Ovary (tissue), 9 donors: Measurements from ENCODE around the gene UQCC2. TPM values are rescaled to one million over a fixed set of nuclear protein-coding genes. Genes with fewer than 3 reads are reported as not detected.

ENCODE experiments used
- DNase-seq, 5 donors: peaks; one replicate each; pipeline ENCODE4 v3.0.0-alpha.2; 2019 to 2020
- H3K27ac ChIP-seq, 2 donors: fragments of 200-600 bp; one replicate each; pipeline versions ENCODE4 v1.5.1 to v1.8.0; 2019 to 2022
- H3K27me3 ChIP-seq: fragments of 200-600 bp; one replicate; pipeline ENCODE4 v1.8.0; 2022
- H3K36me3 ChIP-seq: fragments of 200-600 bp; sonication (generic); one replicate; pipeline ENCODE4 v1.5.1; 2019
- H3K4me1 ChIP-seq: one replicate; pipeline ENCODE4 v1.8.1; 2013; ENCODE audit warnings: mild to moderate bottlenecking, moderate library complexity; ENCODE audit not compliant: insufficient read depth
- H3K4me3 ChIP-seq: fragments of 200-600 bp; sonication (generic); one replicate; pipeline ENCODE4 v1.5.1; 2017
- H3K9me3 ChIP-seq, 2 donors: fragments of 200-600 bp in 1 of 2; sonication (generic) in 1 of 2; one replicate each; pipeline versions ENCODE4 v1.5.1 to v1.8.1; 2013 to 2019; ENCODE audit warnings: mild to moderate bottlenecking in 1 of 2, moderate library complexity in 1 of 2
- EP300 ChIP-seq: sonication (generic); formaldehyde crosslinking; IDR thresholded peaks from one replicate; pipeline ENCODE4 v1.6.1; 2017; ENCODE audit warnings: antibody characterized with exemption
- POLR2A ChIP-seq: fragments of 450-650 bp; IDR thresholded peaks from one replicate; pipeline ENCODE4 v1.6.1; 2017; ENCODE audit warnings: antibody characterized with exemption, mild to moderate bottlenecking, moderate library complexity
- WGBS, 3 donors: extraction: QIAGEN DNeasy Blood & Tissue Kit in 1 of 3; methylation state at CpG; one replicate each; pipeline versions ENCODE4 v1.1.5 to v1.1.7; 2013 to 2017; 5-methylcytosine and 5-hydroxymethylcytosine counted together
- intact Hi-C, 4 donors: fragments of 100-400 bp; cut with DNase I; formaldehyde crosslinking; loops; one replicate each; pipeline versions ENCODE4 v1.11.0 to v1.15.1; 2022 to 2023
- polyA plus RNA-seq, 2 donors: library from polyadenylated mRNA; stranded (reverse); fragments of 200-250 nt in 1 of 2; fragments of 350-450 nt in 1 of 2; fragmentation: Illumina TruSeq in 1 of 2; extraction: RNeasy Lipid Tissue Mini Kit (QIAGEN cat#74804) in 1 of 2; gene quantifications; one replicate each; pipeline ENCODE4 v1.2.3, GENCODE V29; 2013 to 2014
- total RNA-seq, 7 donors: library from RNA; depleted of rRNA in 2 of 7; stranded (reverse); fragments of >200 nt in 2 of 7; fragmentation: NEBNext Ultra II Directional in 3 of 7; extraction: Animal tissue kit (Norgen Biotek cat#: 25700) in 3 of 7; gene quantifications; one replicate each; pipeline versions ENCODE4 v1.1.0 to v1.2.4, GENCODE V29; 2016 to 2023
- TF ChIP-seq, protein P1 (sequence below), 3 donors: fragments of 450-650 bp in 2 of 3; fragments of 200-600 bp in 1 of 3; IDR thresholded peaks; one replicate each; pipeline versions ENCODE4 v1.5.1 to v1.8.0; 2016 to 2022; ENCODE audit warnings: antibody characterized with exemption in 3 of 3, mild to moderate bottlenecking in 1 of 3
- donor health status: DM: no; HTN: no; CAD: no; lungs with moderate emphysema.
- donor health status: DM: no; HTN: no; CAD: no.
- donor health status: Bipolar disorder and iron deficiency.
- donor health status: DM: yes; HTN: yes; CAD: no.
- donor health status: DM: no; HTN: no; CAD: no.
- donor health status: DM: yes; HTN: yes; CAD: no.

UQCC2 gene
- total and polyA plus RNA-seq, 9 donors, result 9.1 to 65.2 (median 38.0) TPM

DNA sequence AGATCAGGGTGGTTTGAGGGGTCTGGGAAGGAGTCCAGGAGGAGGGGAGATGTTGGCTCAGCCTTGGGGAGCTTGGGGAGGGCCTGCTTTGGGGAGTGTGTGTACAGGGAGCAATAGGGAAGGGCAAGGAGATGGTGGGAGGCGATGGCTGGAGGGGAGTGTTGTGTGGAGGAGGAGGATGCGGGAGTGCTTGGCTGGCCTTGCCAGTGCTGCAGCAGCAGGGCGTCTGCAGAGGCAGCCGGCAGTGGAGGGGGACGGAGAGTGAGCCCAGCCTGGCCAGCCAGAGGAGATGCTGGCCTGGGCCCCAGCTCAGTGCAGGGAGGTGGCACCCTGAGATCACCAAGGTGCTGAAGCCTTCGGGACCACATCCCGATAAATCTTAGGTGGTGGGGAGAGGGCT lies 31.3 kb upstream of the UQCC2 start:
- TF ChIP-seq POLR2A (no peak), EP300 (no peak)
- TF ChIP-seq, protein P1, sequence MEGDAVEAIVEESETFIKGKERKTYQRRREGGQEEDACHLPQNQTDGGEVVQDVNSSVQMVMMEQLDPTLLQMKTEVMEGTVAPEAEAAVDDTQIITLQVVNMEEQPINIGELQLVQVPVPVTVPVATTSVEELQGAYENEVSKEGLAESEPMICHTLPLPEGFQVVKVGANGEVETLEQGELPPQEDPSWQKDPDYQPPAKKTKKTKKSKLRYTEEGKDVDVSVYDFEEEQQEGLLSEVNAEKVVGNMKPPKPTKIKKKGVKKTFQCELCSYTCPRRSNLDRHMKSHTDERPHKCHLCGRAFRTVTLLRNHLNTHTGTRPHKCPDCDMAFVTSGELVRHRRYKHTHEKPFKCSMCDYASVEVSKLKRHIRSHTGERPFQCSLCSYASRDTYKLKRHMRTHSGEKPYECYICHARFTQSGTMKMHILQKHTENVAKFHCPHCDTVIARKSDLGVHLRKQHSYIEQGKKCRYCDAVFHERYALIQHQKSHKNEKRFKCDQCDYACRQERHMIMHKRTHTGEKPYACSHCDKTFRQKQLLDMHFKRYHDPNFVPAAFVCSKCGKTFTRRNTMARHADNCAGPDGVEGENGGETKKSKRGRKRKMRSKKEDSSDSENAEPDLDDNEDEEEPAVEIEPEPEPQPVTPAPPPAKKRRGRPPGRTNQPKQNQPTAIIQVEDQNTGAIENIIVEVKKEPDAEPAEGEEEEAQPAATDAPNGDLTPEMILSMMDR (IDR thresholded peaks at IDR 0.05), result no peak
- Histone ChIP-seq H3K9me3 (no peaks in the 10 kb centered on the region), H3K4me1 (peaks cover 2% of the 10 kb centered on the region), H3K36me3 (no peaks in the 10 kb centered on the region), H3K27me3 (no peaks in the 10 kb centered on the region), H3K27ac (no peak overlapping the region), H3K4me3 (no peak overlapping the region)
- DNase-seq, result peak in 4 of 5 donors; percentile 34 to 72 (median 64)
- 5 to 9% (median 5%) methylated on average over 7 of the region's 7 CpGs for WGBS, 3 donors
- intact Hi-C loops, result loop anchor here in 3 of 4 donors (1.0 to 10.0 kb wide), 2 partner anchors 29 to 412 kb away; no protein-coding TSS in a partner anchor

GRCh38 chr6:33742092-33742491 lies 30.6 kb upstream of the UQCC2 start:
- no peaks in the 10 kb centered on the region for H3K27me3 ChIP-seq
- TF ChIP-seq, protein P1 (IDR thresholded peaks at IDR 0.05), result no peak
- TF ChIP-seq EP300, result no peak
- TF ChIP-seq POLR2A, result no peak
- H3K36me3 ChIP-seq, result no peaks in the 10 kb centered on the region
- H3K27ac ChIP-seq, result no peak overlapping the region
- H3K4me1 ChIP-seq, result peaks cover 2% of the 10 kb centered on the region
- WGBS, 3 donors, result 21 to 38% (median 22%) methylated on average over 9 of the region's 9 CpGs
- no peak overlapping the region for H3K4me3 ChIP-seq
- no peaks in the 10 kb centered on the region for H3K9me3 ChIP-seq
- no peak for DNase-seq
- intact Hi-C loops, result loop anchor here in 2 of 4 donors (10.0 kb wide), 1 partner anchor 413 kb away; no protein-coding TSS in a partner anchor

DNA sequence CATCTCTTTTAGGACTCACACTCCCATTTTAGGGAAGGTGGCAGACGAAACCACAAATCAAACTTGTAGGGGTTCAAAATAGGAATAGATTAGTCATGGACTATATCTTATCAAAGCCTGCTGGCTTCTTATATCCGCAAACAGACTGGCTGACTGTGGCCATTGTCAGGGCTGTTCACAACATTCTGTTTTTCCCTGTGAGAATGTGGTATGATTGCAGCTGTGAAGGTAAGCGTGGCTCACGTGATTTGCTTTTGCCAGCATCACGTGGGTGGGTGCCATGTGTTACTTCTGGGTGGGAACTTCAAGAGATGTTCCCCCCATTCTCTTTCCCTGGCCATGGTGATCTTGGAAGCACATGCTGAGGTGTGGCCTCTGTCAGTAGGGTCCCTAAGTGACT lies 29.3 kb upstream of the UQCC2 start:
- H3K27ac ChIP-seq, result no peak overlapping the region
- no peak for DNase-seq
- no peak overlapping the region for H3K4me3 ChIP-seq
- intact Hi-C loops, result loop anchor here in 2 of 4 donors (10.0 kb wide), 1 partner anchor 414 kb away; no protein-coding TSS in a partner anchor
- TF ChIP-seq, protein P1 (IDR thresholded peaks at IDR 0.05), result no peak
- TF ChIP-seq EP300 (no peak), POLR2A (no peak)
- no peaks in the 10 kb centered on the region for H3K9me3 ChIP-seq
- 79 to 90% (median 84%) methylated on average over 5 of the region's 5 CpGs for WGBS, 3 donors
- H3K27me3 ChIP-seq, result no peaks in the 10 kb centered on the region
- H3K36me3 ChIP-seq, result no peaks in the 10 kb centered on the region
- peaks cover 2% of the 10 kb centered on the region for H3K4me1 ChIP-seq

GRCh38 chr6:33740204-33740608 lies 28.7 kb upstream of the UQCC2 start:
- no peaks in the 10 kb centered on the region for H3K36me3 ChIP-seq

More at GRCh38 chr6:33740204-33740608, 28.7 kb upstream of the UQCC2 start:
- no peaks in the 10 kb centered on the region for H3K9me3 ChIP-seq
- TF ChIP-seq, protein P1 (IDR thresholded peaks at IDR 0.05), result no peak
- TF ChIP-seq POLR2A (no peak), EP300 (no peak)
- peaks cover 2% of the 10 kb centered on the region for H3K4me1 ChIP-seq
- no peaks in the 10 kb centered on the region for H3K27me3 ChIP-seq
- H3K27ac ChIP-seq, result no peak overlapping the region
- DNase-seq, result no peak
- H3K4me3 ChIP-seq, result no peak overlapping the region
- 88 to 91% (median 89%) methylated on average over 6 of the region's 6 CpGs for WGBS, 3 donors
- intact Hi-C loops, result loop anchor here in 2 of 4 donors (10.0 kb wide), 1 partner anchor 415 kb away; no protein-coding TSS in a partner anchor
